B cell (primary cell): ENCODE data around the gene CAMK4. TPM values are rescaled to one million over a fixed set of nuclear protein-coding genes. Genes with fewer than 3 reads are reported as not detected.

ENCODE experiments used
- ATAC-seq: fragments of 200-7000 bp; cut with Tn5 transposase; one replicate; pipeline ENCODE4 v1.10.0; 2021; ENCODE audit warnings: low read depth, mild to moderate bottlenecking, moderate number of reproducible peaks, moderate library complexity
- CTCF ChIA-PET: fragments of 350-600 bp; sonication (Branson Sonifier 250); formaldehyde crosslinking; loops from one replicate; lab custom pipeline; 2021; ENCODE audit warnings: antibody characterized with exemption, inconsistent platforms; lab: Charles Lee
- POLR2A ChIA-PET: fragments of 350-600 bp; sonication (Branson Sonifier 250); formaldehyde crosslinking; loops from one replicate; lab custom pipeline; 2021; ENCODE audit warnings: antibody characterized with exemption; lab: Charles Lee
- DNase-seq: peaks from one replicate; pipeline ENCODE4 v3.0.0; 2013
- H2AFZ ChIP-seq: 2 replicates; pipeline ENCODE4 v1.6.1; 2012; ENCODE audit warnings: mild to moderate bottlenecking, low read depth, low read length; ENCODE audit not compliant: insufficient read depth, poor library complexity, severe bottlenecking
- H3K27ac ChIP-seq, 2 donors: 1 replicate in 1 of 2; 2 replicates in 1 of 2; pipeline ENCODE4 v1.5.1; 2012 to 2013; ENCODE audit warnings: low read length in 2 of 2, mild to moderate bottlenecking in 2 of 2, moderate library complexity in 1 of 2
- H3K27me3 ChIP-seq, 4 experiments: fragments of 200-600 bp in 1 of 4; sonication (generic) in 1 of 4; replicated peaks in 1 of 4; 1 replicate in 2 of 4; 2 replicates in 2 of 4; pipeline versions ENCODE4 v1.6.1 to v1.7.0; 2013 to 2016; ENCODE audit warnings: low read length in 3 of 4, mild to moderate bottlenecking in 2 of 4, mixed read lengths in 1 of 4, moderate library complexity in 1 of 4; ENCODE audit not compliant: insufficient read depth in 4 of 4, control insufficient read depth in 3 of 4; ENCODE audit errors: control extremely low read depth in 1 of 4
- H3K36me3 ChIP-seq, 2 experiments: replicated peaks in 1 of 2; 1 replicate in 1 of 2; 2 replicates in 1 of 2; pipeline versions ENCODE4 v1.6.1 to v1.7.1; 2013; ENCODE audit warnings: low read length in 1 of 2; ENCODE audit not compliant: insufficient read depth in 2 of 2, control insufficient read depth in 1 of 2; ENCODE audit errors: control extremely low read depth in 1 of 2, extremely low read depth in 1 of 2
- H3K4me1 ChIP-seq, 2 donors: fragments of 200-600 bp in 1 of 2; sonication (generic) in 1 of 2; 1 replicate in 1 of 2; 2 replicates in 1 of 2; pipeline versions ENCODE4 v1.5.1 to v1.6.1; 2013 to 2017; ENCODE audit warnings: low read length in 2 of 2; ENCODE audit not compliant: control insufficient read depth in 2 of 2, insufficient read depth in 2 of 2
- H3K4me2 ChIP-seq: replicated peaks from 2 replicates; pipeline ENCODE3; 2012; ENCODE audit warnings: mild to moderate bottlenecking, low read depth, low read length; ENCODE audit not compliant: poor library complexity, severe bottlenecking
- H3K4me3 ChIP-seq, 5 experiments: fragments of 200-600 bp in 1 of 5; sonication (generic) in 1 of 5; 1 replicate in 3 of 5; 2 replicates in 2 of 5; pipeline versions ENCODE4 v1.5.1 to v1.7.0; 2011 to 2016; ENCODE audit warnings: low read length in 4 of 5, mild to moderate bottlenecking in 4 of 5, low read depth in 2 of 5, control low read depth in 1 of 5, moderate library complexity in 1 of 5; ENCODE audit not compliant: insufficient read depth in 1 of 5; ENCODE audit errors: control extremely low read depth in 1 of 5, extremely low read depth in 1 of 5
- H3K79me2 ChIP-seq: fragments of 200-600 bp; sonication (generic); one replicate; pipeline ENCODE4 v1.6.0; 2016; ENCODE audit warnings: low read length; ENCODE audit not compliant: control insufficient read depth, insufficient read depth
- H3K9ac ChIP-seq: fragments of 200-600 bp; sonication (generic); 2 replicates; pipeline ENCODE4 v1.6.1; 2017; ENCODE audit warnings: mild to moderate bottlenecking, low read length, moderate library complexity
- H3K9me3 ChIP-seq, 3 donors: one replicate each; pipeline versions ENCODE4 v1.6.1 to v1.7.1; 2013; ENCODE audit warnings: low read length in 2 of 3; ENCODE audit not compliant: control insufficient read depth in 2 of 3, insufficient read depth in 1 of 3; ENCODE audit errors: control extremely low read depth in 1 of 3
- H4K20me1 ChIP-seq: 2 replicates; pipeline ENCODE4 v1.6.0; 2012; ENCODE audit warnings: mild to moderate bottlenecking, low read length; ENCODE audit not compliant: insufficient read depth, control insufficient read depth, poor library complexity, severe bottlenecking
- H3K27ac Mint-ChIP-seq: one replicate; pipeline ENCODE4 v1.8.0; 2021; ENCODE audit warnings: mixed read lengths
- H3K27me3 Mint-ChIP-seq: one replicate; pipeline ENCODE4 v1.8.0; 2021; ENCODE audit warnings: mixed read lengths
- H3K4me1 Mint-ChIP-seq: one replicate; pipeline ENCODE4 v1.8.0; 2021; ENCODE audit warnings: mixed read lengths
- H3K4me3 Mint-ChIP-seq: one replicate; pipeline ENCODE4 v1.8.0; 2021; ENCODE audit warnings: mixed read lengths
- H3K9me3 Mint-ChIP-seq: one replicate; pipeline ENCODE4 v1.8.0; 2022; ENCODE audit warnings: mixed read lengths; ENCODE audit not compliant: insufficient read depth
- CTCF ChIP-seq: fragments of 200-600 bp; IDR thresholded peaks from one replicate; pipeline ENCODE4 v1.8.0; 2022; ENCODE audit warnings: antibody characterized with exemption, mild to moderate bottlenecking
- EZH2 ChIP-seq: IDR thresholded peaks from 2 replicates; pipeline ENCODE4 v1.6.1; 2012; ENCODE audit warnings: borderline replicate concordance, low read depth, mild to moderate bottlenecking, moderate library complexity, low read length; ENCODE audit not compliant: insufficient read depth, poor library complexity, severe bottlenecking
- WGBS: methylation state at CpG from one replicate; pipeline ENCODE4 v1.1.5; 2013; ENCODE audit warnings: missing lambda C conversion rate; ENCODE audit not compliant: insufficient coverage; 5-methylcytosine and 5-hydroxymethylcytosine counted together
- intact Hi-C: fragments of 100-400 bp; cut with micrococcal nuclease; formaldehyde crosslinking; loops from one replicate; pipeline ENCODE4 v1.10.0; 2022
- polyA plus RNA-seq: library from polyadenylated mRNA; depleted of rRNA; stranded (reverse); fragments of >200 nt; gene quantifications from 2 replicates; pipeline ENCODE4 v1.2.3, GENCODE V29; 2012
- total RNA-seq, 2 donors: library from RNA; stranded (reverse); fragments of 120-200 nt in 1 of 2; gene quantifications; 1 replicate in 1 of 2; 2 replicates in 1 of 2; pipeline versions ENCODE4 v1.2.3 to v1.2.4, GENCODE V29; 2013 to 2022

The CAMK4 gene
- total and polyA plus RNA-seq, 2 donors (not counting 1 experiment from before 2014, with no cell fraction given) = 0.78 to 4.8 TPM

- Histone ChIP-seq H2AFZ (no peak overlapping the region), H3K79me2 (no peaks in the 10 kb centered on the region), H3K36me3 (no peaks in the 10 kb centered on the region), H3K4me3 (no peak overlapping the region), H3K9me3 (peaks cover 0 to 3% (median 0%) of the 10 kb centered on the region in 3 donors), H3K27ac (no peak overlapping the region), H3K27me3 (no peaks in the 10 kb centered on the region), H3K9ac (no peak overlapping the region), H4K20me1 (no peaks in the 10 kb centered on the region), H3K4me1 (no peaks in the 10 kb centered on the region), H3K4me2 (no peak overlapping the region)
- H3K27me3 Mint-ChIP-seq = peaks cover 9% of the 10 kb centered on the region
- intact Hi-C loops = no loop called here
- H3K27ac Mint-ChIP-seq = no peak overlapping the region
- DNase-seq (no peak), ATAC-seq (no peak)
- ChIA-PET POLR2A (no interaction called here), CTCF (no interaction called here)
- TF ChIP-seq EZH2 (no peak), CTCF (no peak)
- no CpG with 5 or more reads among the region's 2 CpGs for WGBS
- no peak overlapping the region for H3K4me3 Mint-ChIP-seq
- H3K9me3 Mint-ChIP-seq = no peaks in the 10 kb centered on the region
- peaks cover 4% of the 10 kb centered on the region for H3K4me1 Mint-ChIP-seq
Measured at GRCh38 chr5:111214052-111214742, 10.0 kb upstream of the CAMK4 start.

- ATAC-seq (no peak), DNase-seq (no peak)
- Histone ChIP-seq H3K9me3 (peaks cover 0 to 3% (median 0%) of the 10 kb centered on the region in 3 donors), H3K4me2 (no peak overlapping the region), H3K27me3 (no peaks in the 10 kb centered on the region), H3K79me2 (no peaks in the 10 kb centered on the region), H3K4me1 (no peaks in the 10 kb centered on the region), H4K20me1 (no peaks in the 10 kb centered on the region), H3K4me3 (no peak overlapping the region), H3K36me3 (no peaks in the 10 kb centered on the region), H3K27ac (no peak overlapping the region), H2AFZ (no peak overlapping the region), H3K9ac (no peak overlapping the region)
- WGBS = 100% methylated on average over 1 of the region's 2 CpGs
- Mint-ChIP-seq H3K4me3 (no peak overlapping the region), H3K9me3 (no peaks in the 10 kb centered on the region), H3K27me3 (peaks cover 16% of the 10 kb centered on the region), H3K27ac (no peak overlapping the region), H3K4me1 (peaks cover 4% of the 10 kb centered on the region)
- CTCF ChIA-PET = interaction anchor here (0.6 kb wide), 1 partner anchor 8 kb away, joined by 3 read pairs; no protein-coding TSS in a partner anchor
- no peak for TF ChIP-seq CTCF
- TF ChIP-seq EZH2 = no peak
- POLR2A ChIA-PET = no interaction called here
- intact Hi-C loops = no loop called here
Measured at GRCh38 chr5:111215971-111216370, 8.2 kb upstream of the CAMK4 start.
